K562 (cell line): ENCODE measurements around the gene GSDME. TPM values are rescaled to one million over a fixed set of nuclear protein-coding genes. Genes with fewer than 3 reads are reported as not detected.

Source experiments
- BRD9 ChIP-seq: fragments of 450-650 bp; IDR thresholded peaks from 2 replicates; pipeline ENCODE4 v1.6.1; 2018; ENCODE audit warnings: low read depth; ENCODE audit not compliant: partially characterized antibody
- ESRRA ChIP-seq: fragments of 450-650 bp; IDR thresholded peaks from 2 replicates; pipeline ENCODE4 v1.6.1; 2014; ENCODE audit warnings: low read depth, mild to moderate bottlenecking, moderate library complexity, borderline replicate concordance
- GABPB1 ChIP-seq: sonication (generic); formaldehyde crosslinking; IDR thresholded peaks from 2 replicates; pipeline ENCODE4 v1.8.0; 2022; ENCODE audit warnings: mild to moderate bottlenecking, missing genetic modification reagents
- HDAC1 ChIP-seq, 2 experiments: fragments of 450-650 bp; IDR thresholded peaks; 2 replicates each; pipeline ENCODE4 v1.6.1; 2016 to 2017; ENCODE audit warnings: inconsistent platforms in 1 of 2, mild to moderate bottlenecking in 1 of 2, moderate library complexity in 1 of 2
- HDAC2 ChIP-seq: fragments of 450-650 bp; IDR thresholded peaks from 2 replicates; pipeline ENCODE4 v1.6.1; 2016; ENCODE audit warnings: mild to moderate bottlenecking
- KAT7 ChIP-seq: sonication (generic); formaldehyde crosslinking; IDR thresholded peaks from 2 replicates; pipeline ENCODE4 v1.8.0; 2022; ENCODE audit warnings: missing genetic modification reagents, mild to moderate bottlenecking, borderline replicate concordance
- KDM1A ChIP-seq, 2 experiments: fragments of 450-650 bp; IDR thresholded peaks; 2 replicates each; pipeline ENCODE4 v1.6.1; 2016; ENCODE audit warnings: mild to moderate bottlenecking in 2 of 2
- MAZ ChIP-seq, 2 experiments: fragments of 450-650 bp in 1 of 2; sonication (generic) in 1 of 2; formaldehyde crosslinking; IDR thresholded peaks in 1 of 2; conservative IDR thresholded peaks in 1 of 2; 2 replicates each; pipeline versions ENCODE4 v1.4.0 to v1.5.0; 2020; ENCODE audit warnings: mild to moderate bottlenecking in 1 of 2, missing genetic modification reagents in 1 of 2
- MLLT1 ChIP-seq, 2 experiments: fragments of 450-650 bp; IDR thresholded peaks; 2 replicates each; pipeline ENCODE4 v1.6.1; 2016
- NRF1 ChIP-seq, 2 experiments: fragments of 450-650 bp; IDR thresholded peaks in 1 of 2; conservative IDR thresholded peaks in 1 of 2; 2 replicates each; pipeline ENCODE4 v1.6.1; 2014; ENCODE audit warnings: mild to moderate bottlenecking in 2 of 2
- PHF8 ChIP-seq: fragments of 200-600 bp; sonication (generic); IDR thresholded peaks from 2 replicates; pipeline ENCODE4 v1.6.1; 2012; ENCODE audit warnings: mixed run types, mild to moderate bottlenecking, inconsistent platforms, low read length, moderate library complexity, borderline replicate concordance
- POLR2G ChIP-seq: fragments of 200-400 bp; formaldehyde crosslinking; IDR thresholded peaks from 2 replicates; pipeline ENCODE4 v1.6.1; 2017; ENCODE audit warnings: low read depth, mild to moderate bottlenecking, antibody characterized with exemption, low read length, moderate library complexity
- RBFOX2 ChIP-seq: fragments of 200-400 bp; formaldehyde crosslinking; IDR thresholded peaks from 2 replicates; pipeline ENCODE4 v1.6.1; 2017; ENCODE audit warnings: low read depth, mild to moderate bottlenecking, low read length, moderate library complexity
- SMAD3 ChIP-seq: fragments of 450-650 bp; formaldehyde crosslinking; conservative IDR thresholded peaks from 2 replicates; pipeline ENCODE4 v1.4.0; 2020; ENCODE audit warnings: mild to moderate bottlenecking
- SMAD4 ChIP-seq: fragments of 250-450 bp; sonication (Bioruptor Pico); conservative IDR thresholded peaks from 2 replicates; pipeline ENCODE4 v1.8.0; 2021; ENCODE audit warnings: inconsistent platforms, mild to moderate bottlenecking, moderate library complexity
- TFAP4 ChIP-seq: sonication (generic); formaldehyde crosslinking; IDR thresholded peaks from 2 replicates; pipeline ENCODE4 v1.8.0; 2022; ENCODE audit warnings: missing genetic modification reagents, mild to moderate bottlenecking, moderate library complexity, borderline replicate concordance
- UBTF ChIP-seq, 2 experiments: IDR thresholded peaks; 2 replicates each; pipeline ENCODE4 v1.6.1; 2012; ENCODE audit warnings: improper control_type of control experiment in 2 of 2, low read depth in 2 of 2, low read length in 2 of 2, borderline replicate concordance in 1 of 2
- ZBTB33 ChIP-seq: sonication (generic); formaldehyde crosslinking; IDR thresholded peaks from 2 replicates; pipeline ENCODE4 v1.8.1; 2023; ENCODE audit warnings: mild to moderate bottlenecking, missing genetic modification reagents
- ZFX ChIP-seq: sonication (generic); formaldehyde crosslinking; IDR thresholded peaks from 2 replicates; pipeline ENCODE4 v1.8.0; 2022; ENCODE audit warnings: mild to moderate bottlenecking, missing genetic modification reagents, moderate library complexity
- polyA plus RNA-seq, 8 experiments: library from polyadenylated mRNA; depleted of rRNA in 4 of 8; stranded (reverse) in 5 of 8; unstranded in 3 of 8; fragments of >200 nt; fragmentation: Nextera tagmentation in 2 of 8; fragmentation: Illumina TruSeq in 1 of 8; extraction: Ambion mirVana in 2 of 8; extraction: Trizol in 1 of 8; gene quantifications; 2 replicates each; pipeline versions ENCODE4 v1.2.1 to v1.2.3, GENCODE V29; 2011 to 2014; ENCODE audit warnings: inconsistent platforms in 1 of 8, missing spikeins in 1 of 8
- total RNA-seq, 7 experiments: library from RNA; depleted of rRNA in 6 of 7; stranded (reverse); fragments of >200 nt in 6 of 7; fragmentation: Illumina TruSeq in 2 of 7; extraction: Trizol in 2 of 7; gene quantifications; 2 replicates each; pipeline versions ENCODE4 v1.2.1 to v1.2.3, GENCODE V29; 2011 to 2021; ENCODE audit warnings: low replicate concordance in 1 of 7

Gene GSDME
- total and polyA plus RNA-seq, 9 of the 15 experiments (the other 6 are each of a cell fraction or from before 2014, with no cell fraction given): 0.37 to 1.9 (median 0.62) TPM

- TF ChIP-seq RBFOX2 (peak; percentile 38; the same call in 1 of the 2 replicates), KAT7 (CRISPR knock-in tag) (peak; percentile 95), NRF1 (conservative IDR thresholded peaks at IDR 0.05 in 1 of 2, IDR thresholded peaks at IDR 0.05 in 1 of 2) (0 out of 4 replicates have a peak, but pooled peaks of 1 of the 2 experiments have one; percentile 11), POLR2G (peak; percentile 51; the same call in 1 of the 2 replicates), UBTF (IDR thresholded peaks at IDR 0.05; ENCODE audit: borderline replicate concordance in 1 of 2, low read depth in 2 of 2, low read length in 2 of 2) (0 out of 4 replicates have a peak, but pooled peaks of 1 of the 2 experiments have one; percentile 13), GABPB1 (CRISPR knock-in tag) (peak; percentile 24; the same call in 1 of the 2 replicates), KDM1A (IDR thresholded peaks at IDR 0.05) (peak; percentile 83 to 86), HDAC2 (peak; percentile 18; the same call in 1 of the 2 replicates), HDAC1 (IDR thresholded peaks at IDR 0.05) (peak in 1 of 2 experiments; percentile 59; a peak in 2 of 4 replicates), ZFX (CRISPR knock-in tag) (peak; percentile 87), TFAP4 (CRISPR knock-in tag) (peak; percentile 73), MLLT1 (IDR thresholded peaks at IDR 0.05) (peak in 1 of 2 experiments; percentile 68; a peak in 2 of 4 replicates), ESRRA (0 out of 2 replicates have a peak, but pooled peaks have one; percentile 8), MAZ (CRISPR knock-in tag; conservative IDR thresholded peaks at IDR 0.05 in 1 of 2, IDR thresholded peaks at IDR 0.05 in 1 of 2) (peak in 1 of 2 experiments; percentile 53; a peak in 3 of 4 replicates), ZBTB33 (peak; percentile 87), BRD9 (peak; percentile 25), PHF8 (peak; percentile 18; the same call in 1 of the 2 replicates), SMAD3 (0 out of 2 replicates have a peak, but pooled peaks have one; percentile 2), SMAD4 (CRISPR knock-in tag) (0 out of 2 replicates have a peak, but pooled peaks have one; percentile 63)
- TF ChIP-seq, all 486 proteins: peak for 28; not testable (repeated sequence) for 458
Measured at GRCh38 chr7:24794751-24795406, 37.6 kb upstream of the GSDME start (continued).
